Common myeloid progenitor, CD34-positive (primary cell): Measurements from ENCODE around the gene BANP.
"Not testable (repeated sequence)": the region's sequence is repeated elsewhere in the genome, so short reads cannot be mapped to it uniquely, and the experiment has no call there.

Source experiments
- CTCF ChIA-PET: fragments of 350-600 bp; sonication (Branson Sonifier 250); formaldehyde crosslinking; loops from one replicate; lab custom pipeline; 2021; ENCODE audit warnings: antibody characterized with exemption; lab: Charles Lee
- POLR2A ChIA-PET: fragments of 350-600 bp; sonication (Branson Sonifier 250); formaldehyde crosslinking; loops from one replicate; lab custom pipeline; 2021; ENCODE audit warnings: antibody characterized with exemption; lab: Charles Lee
- DNase-seq, 3 donors: peaks; one replicate each; pipeline versions ENCODE4 v3.0.0 to v3.0.0-alpha.2; 2013
- H3K27ac ChIP-seq, 2 experiments: 1 replicate in 1 of 2; 2 replicates in 1 of 2; pipeline ENCODE4 v1.7.0; 2013; ENCODE audit warnings: inconsistent platforms in 2 of 2, low read length in 2 of 2, mild to moderate bottlenecking in 2 of 2, low read depth in 1 of 2, moderate library complexity in 1 of 2; ENCODE audit not compliant: severe bottlenecking in 2 of 2, insufficient read depth in 1 of 2, poor library complexity in 1 of 2
- H3K27me3 ChIP-seq, 5 experiments: replicated peaks in 2 of 5; 1 replicate in 3 of 5; 2 replicates in 2 of 5; pipeline versions ENCODE4 v1.6.1 to v1.7.0; 2013; ENCODE audit warnings: low read length in 4 of 5, mild to moderate bottlenecking in 2 of 5, moderate library complexity in 2 of 5, inconsistent platforms in 1 of 5; ENCODE audit not compliant: insufficient read depth in 5 of 5, control insufficient read depth in 4 of 5
- H3K36me3 ChIP-seq, 4 experiments: 1 replicate in 2 of 4; 2 replicates in 2 of 4; pipeline versions ENCODE4 v1.6.1 to v1.7.0; 2013; ENCODE audit warnings: low read length in 3 of 4, control low read depth in 1 of 4, mild to moderate bottlenecking in 1 of 4; ENCODE audit not compliant: control insufficient read depth in 4 of 4, insufficient read depth in 4 of 4
- H3K4me1 ChIP-seq, 4 experiments: 1 replicate in 3 of 4; 2 replicates in 1 of 4; pipeline versions ENCODE4 v1.6.1 to v1.7.1; 2013; ENCODE audit warnings: low read length in 3 of 4, mild to moderate bottlenecking in 3 of 4, control low read depth in 1 of 4, inconsistent platforms in 1 of 4, moderate library complexity in 1 of 4; ENCODE audit not compliant: control insufficient read depth in 4 of 4, insufficient read depth in 4 of 4; ENCODE audit errors: control extremely low read depth in 1 of 4
- H3K4me3 ChIP-seq, 7 experiments: 1 replicate in 4 of 7; 2 replicates in 3 of 7; pipeline versions ENCODE4 v1.5.1 to v1.7.0; 2013; ENCODE audit warnings: mild to moderate bottlenecking in 7 of 7, low read length in 6 of 7, moderate library complexity in 6 of 7, inconsistent platforms in 2 of 7, low read depth in 2 of 7, control low read depth in 1 of 7; ENCODE audit not compliant: insufficient read depth in 4 of 7, control insufficient read depth in 1 of 7; ENCODE audit errors: extremely low read depth in 1 of 7
- H3K9me3 ChIP-seq, 5 experiments: 1 replicate in 4 of 5; 2 replicates in 1 of 5; pipeline versions ENCODE4 v1.6.1 to v1.7.1; 2013; ENCODE audit warnings: low read length in 4 of 5, mild to moderate bottlenecking in 2 of 5, inconsistent platforms in 1 of 5, low read depth in 1 of 5, moderate library complexity in 1 of 5; ENCODE audit not compliant: control insufficient read depth in 4 of 5, insufficient read depth in 2 of 5; ENCODE audit errors: control extremely low read depth in 1 of 5
- WGBS: methylation state at CpG from one replicate; pipeline ENCODE4 v1.1.5; 2013; ENCODE audit not compliant: insufficient coverage; 5-methylcytosine and 5-hydroxymethylcytosine counted together

Gene BANP

DNA sequence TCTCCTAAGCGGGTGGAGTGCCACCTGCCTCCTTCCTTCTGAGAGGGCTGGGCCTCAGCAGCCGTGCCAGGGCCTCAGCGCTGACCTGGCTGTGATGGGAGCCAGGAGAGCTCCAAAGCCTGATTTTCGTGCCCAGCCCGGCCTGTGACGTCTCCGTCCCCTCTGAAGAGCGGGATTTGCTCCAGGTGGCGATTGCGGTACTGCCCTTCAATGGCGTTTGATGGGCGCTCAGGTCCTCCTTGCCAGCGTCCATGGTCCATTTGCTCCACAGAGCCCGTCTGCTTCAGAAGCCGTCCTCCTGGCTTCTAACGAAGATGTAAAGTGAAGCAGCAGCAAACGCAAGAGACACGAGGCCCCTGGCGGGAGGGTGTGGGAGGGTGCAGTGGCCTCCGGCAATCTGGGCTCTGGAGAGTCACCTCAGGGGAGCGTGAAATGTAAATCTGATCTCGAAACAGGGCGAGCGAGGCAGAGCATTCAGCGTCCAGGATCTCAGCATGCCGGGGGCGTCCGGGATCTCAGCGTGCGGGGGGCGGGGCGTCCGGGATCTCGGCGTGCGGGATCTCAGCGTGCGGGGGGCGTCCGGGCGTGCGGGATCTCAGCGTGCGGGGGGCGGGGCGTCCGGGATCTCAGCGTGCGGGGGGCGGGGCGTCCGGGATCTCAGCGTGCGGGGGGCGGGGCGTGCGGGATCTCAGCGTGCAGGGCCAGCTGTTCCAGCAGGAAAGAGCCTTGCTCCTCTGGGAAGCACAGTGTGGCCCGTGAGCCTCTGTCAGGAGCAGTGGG lies 68.0 kb downstream of the BANP start:
- H3K4me1 ChIP-seq, H3K27ac ChIP-seq, DNase-seq, H3K4me3 ChIP-seq, CTCF ChIA-PET, H3K27me3 ChIP-seq, POLR2A ChIA-PET, H3K9me3 ChIP-seq: not testable (repeated sequence)
- WGBS = 96% methylated on average over 21 of the region's 59 CpGs
- H3K36me3 ChIP-seq = peaks cover 0 to 51% (median 20%) of the 10 kb centered on the region in 4 experiments

DNA sequence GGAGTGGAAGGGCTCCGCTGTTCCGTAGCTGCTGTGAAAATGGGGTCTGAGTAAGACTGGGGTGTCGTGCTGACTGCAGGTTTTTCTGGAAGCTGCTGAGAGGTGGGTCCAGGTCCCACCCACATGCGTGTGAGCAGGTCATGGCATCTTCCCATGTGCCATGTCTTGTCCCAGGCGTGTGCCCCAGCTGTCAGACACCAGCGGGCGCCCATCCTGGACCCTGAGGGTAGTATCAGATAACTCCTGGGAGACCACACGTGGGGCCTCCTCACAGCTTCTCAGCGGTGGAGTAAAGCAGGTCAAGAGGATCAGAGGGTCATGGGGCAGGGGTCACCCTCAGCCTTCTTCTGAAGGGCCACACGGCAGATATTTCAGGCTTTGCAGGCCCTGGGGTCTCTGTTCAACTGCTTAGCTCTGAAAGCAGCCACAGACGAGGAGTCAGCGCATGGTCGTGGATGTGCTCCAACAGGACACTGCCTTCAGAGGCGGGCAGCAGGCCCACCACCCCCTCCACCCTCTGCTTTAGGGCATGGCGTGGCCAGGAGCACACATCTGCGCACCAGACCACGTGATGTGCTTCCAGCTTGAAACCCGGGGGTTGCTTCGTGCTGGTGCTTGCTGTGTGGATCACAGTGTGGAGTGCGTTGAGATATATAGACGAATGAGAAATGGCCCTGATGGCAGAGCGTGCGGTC lies 68.7 kb downstream of the BANP start:
- Histone ChIP-seq H3K27me3 (no peaks in the 10 kb centered on the region), H3K9me3 (no peaks in the 10 kb centered on the region), H3K27ac (no peak overlapping the region), H3K4me3 (no peak overlapping the region), H3K36me3 (peaks cover 0 to 48% (median 20%) of the 10 kb centered on the region in 4 experiments), H3K4me1 (peaks cover 0 to 9% (median 0%) of the 10 kb centered on the region in 4 experiments)
- CTCF ChIA-PET = no interaction called here
- no peak for DNase-seq
- POLR2A ChIA-PET = no interaction called here
- WGBS = 98% methylated on average over 20 of the region's 23 CpGs

DNA sequence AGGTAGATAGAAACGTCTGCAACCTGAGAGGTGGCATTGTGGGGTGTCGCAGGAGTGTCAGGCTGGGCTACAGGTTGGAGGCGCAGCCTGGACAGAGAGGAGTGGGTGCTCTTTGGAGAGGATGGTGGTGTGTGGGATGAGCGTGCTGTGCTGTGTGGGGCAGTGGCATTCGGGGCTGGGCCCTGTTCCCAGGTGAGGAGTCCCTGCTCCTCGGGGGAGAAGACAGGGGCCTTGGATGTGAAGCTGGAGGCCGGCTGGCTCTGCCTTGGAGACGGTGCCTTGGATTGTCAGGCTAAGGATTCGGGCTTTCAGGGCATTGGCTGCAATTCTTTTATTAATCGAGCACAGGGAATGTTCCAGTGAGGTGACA lies 69.3 kb downstream of the BANP start:
- H3K36me3 ChIP-seq = peaks cover 0 to 45% (median 19%) of the 10 kb centered on the region in 4 experiments
- ChIA-PET CTCF (no interaction called here), POLR2A (no interaction called here)
- H3K27me3 ChIP-seq = no peaks in the 10 kb centered on the region
- H3K4me1 ChIP-seq = peaks cover 0 to 9% (median 0%) of the 10 kb centered on the region in 4 experiments
- no peaks in the 10 kb centered on the region for H3K9me3 ChIP-seq
- 99% methylated on average over 8 of the region's 10 CpGs for WGBS
- H3K27ac ChIP-seq = no peak overlapping the region
- H3K4me3 ChIP-seq = no peak overlapping the region
- no peak for DNase-seq

DNA sequence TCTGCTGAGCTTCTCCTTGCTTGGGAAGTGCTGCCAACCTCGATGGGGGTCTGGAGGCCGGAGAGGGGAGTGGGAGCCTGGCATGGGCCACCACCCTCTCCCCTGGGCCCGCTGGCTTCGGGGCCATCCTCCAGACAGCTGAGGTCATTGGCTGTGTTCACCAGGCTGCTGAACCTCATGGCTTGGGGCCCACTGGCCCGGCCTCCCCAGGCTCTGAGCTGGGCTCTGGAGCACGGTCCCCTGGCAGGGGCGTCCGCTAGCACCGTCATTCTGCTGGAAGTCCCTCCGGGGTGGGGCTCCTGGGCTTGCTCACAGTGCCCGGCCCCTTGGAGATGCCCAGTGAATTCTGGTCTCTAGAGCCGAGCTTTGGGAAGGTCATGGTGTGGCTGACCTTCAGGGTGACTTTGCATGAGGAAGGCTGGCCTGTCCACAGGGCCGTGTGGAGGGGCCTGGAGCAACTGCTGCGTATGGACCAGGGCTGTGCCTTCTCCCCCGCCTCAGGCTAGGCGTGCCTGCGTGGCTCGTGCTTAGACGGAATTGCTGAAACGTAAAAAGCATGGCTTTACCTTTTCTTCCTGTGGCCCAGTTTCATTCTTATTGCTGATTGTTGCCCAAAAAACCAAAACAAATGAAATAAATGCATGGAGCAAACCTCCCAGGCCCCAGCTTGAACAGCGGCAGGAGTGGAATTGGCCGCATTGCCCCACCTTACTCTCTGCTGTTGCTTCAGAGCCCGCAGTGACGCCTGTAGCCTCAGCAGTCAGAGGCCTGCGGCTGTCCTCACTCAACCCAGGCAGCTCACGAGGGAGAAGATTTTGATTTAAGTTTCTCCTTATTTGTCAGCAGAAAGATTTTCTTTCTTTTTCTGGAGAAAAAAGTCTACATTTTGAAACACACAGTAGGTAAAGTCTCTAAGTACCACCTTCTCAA lies 70.1 kb downstream of the BANP start:
- POLR2A ChIA-PET, H3K4me1 ChIP-seq, DNase-seq, H3K27me3 ChIP-seq, CTCF ChIA-PET, H3K27ac ChIP-seq, H3K9me3 ChIP-seq, H3K4me3 ChIP-seq: not testable (repeated sequence)
- H3K36me3 ChIP-seq = peaks cover 0 to 47% (median 19%) of the 10 kb centered on the region in 4 experiments
- WGBS = 95% methylated on average over 18 of the region's 26 CpGs

DNA sequence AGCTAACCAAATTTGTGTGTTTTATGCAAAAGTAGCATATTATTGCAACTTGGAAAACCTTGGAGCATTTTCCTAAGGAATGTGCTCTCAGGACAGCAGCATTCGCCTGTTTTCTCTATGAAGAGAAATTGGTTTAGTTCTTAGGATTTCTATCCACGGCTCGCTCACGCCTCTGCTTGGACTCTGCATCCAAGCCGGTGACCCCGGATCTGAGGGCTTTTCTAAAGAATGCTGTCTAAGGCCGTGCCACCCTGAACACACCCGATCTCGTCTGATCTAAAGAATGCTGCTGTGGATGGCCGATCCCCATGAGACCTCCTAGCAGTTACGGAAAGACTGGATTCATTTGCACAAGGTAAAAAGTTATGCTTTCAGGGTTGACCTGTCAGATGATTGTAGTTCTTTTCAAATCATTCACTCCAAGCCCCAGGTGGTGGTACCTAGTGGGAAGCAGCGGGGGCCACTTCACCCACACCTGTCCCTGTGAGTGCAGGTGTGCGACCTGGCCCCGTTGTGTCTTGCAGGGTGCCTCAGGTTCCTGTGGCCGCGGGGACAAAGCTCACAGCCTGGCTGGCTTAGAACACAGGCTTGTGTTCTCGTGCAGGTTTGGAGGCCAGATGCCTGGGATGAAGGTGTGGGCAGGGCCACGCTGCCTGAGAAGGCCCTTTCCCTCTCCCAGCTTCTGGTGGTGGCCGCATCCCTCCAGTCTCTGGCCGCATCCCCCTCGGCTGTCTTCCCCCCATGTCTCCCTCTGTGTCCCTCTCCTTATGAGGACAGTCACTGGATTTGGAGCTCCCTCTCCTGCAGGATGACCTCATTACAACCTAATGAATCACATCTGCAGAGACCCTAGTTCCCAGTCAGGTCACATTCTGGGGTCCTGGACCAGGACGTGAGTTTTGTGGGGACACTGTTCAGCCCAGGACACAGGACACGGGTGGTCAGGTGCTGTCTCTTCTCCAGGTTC lies 71.1 kb downstream of the BANP start:
- H3K36me3 ChIP-seq = peaks cover 0 to 48% (median 19%) of the 10 kb centered on the region in 4 experiments
- no peak overlapping the region for H3K27ac ChIP-seq
- no peak overlapping the region for H3K4me3 ChIP-seq
- ChIA-PET CTCF (no interaction called here), POLR2A (no interaction called here)
- no peak for DNase-seq
- 98% methylated on average over 17 of the region's 23 CpGs for WGBS
- no peaks in the 10 kb centered on the region for H3K27me3 ChIP-seq
- no peaks in the 10 kb centered on the region for H3K9me3 ChIP-seq
- H3K4me1 ChIP-seq = peaks cover 0 to 9% (median 0%) of the 10 kb centered on the region in 4 experiments

DNA sequence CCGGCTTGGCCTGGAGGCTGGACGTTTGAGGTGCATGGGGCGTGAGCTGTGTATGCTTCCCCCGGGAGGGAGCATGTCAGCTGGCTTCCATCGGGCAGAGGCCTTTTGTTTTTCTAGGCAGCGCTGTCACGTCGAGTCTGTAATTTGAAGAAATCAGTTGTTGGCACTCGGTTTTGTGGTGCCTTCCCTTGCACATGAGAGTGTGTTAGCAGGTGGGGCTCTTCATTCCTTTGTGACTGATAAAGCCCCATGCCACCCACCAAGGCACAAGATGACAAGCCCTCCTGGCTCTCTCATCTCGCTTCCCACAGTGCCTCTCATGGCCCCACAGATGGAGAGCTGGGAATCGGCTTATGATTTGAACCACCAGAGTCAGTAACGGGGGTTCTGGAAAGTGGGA lies 72.1 kb downstream of the BANP start:
- Histone ChIP-seq H3K27me3 (no peaks in the 10 kb centered on the region), H3K36me3 (peaks cover 0 to 46% (median 17%) of the 10 kb centered on the region in 4 experiments), H3K27ac (no peak overlapping the region), H3K4me1 (peaks cover 0 to 9% (median 0%) of the 10 kb centered on the region in 4 experiments), H3K4me3 (no peak overlapping the region), H3K9me3 (no peaks in the 10 kb centered on the region)
- ChIA-PET POLR2A (no interaction called here), CTCF (no interaction called here)
- DNase-seq = no peak
- 100% methylated on average over 4 of the region's 12 CpGs for WGBS
